ENCODE data around the gene EIF2AK2.
A peak's percentile ranks its signal among the peaks of the same experiment; 100 is the strongest.
"Not testable (repeated sequence)": the region's sequence is repeated elsewhere in the genome, so short reads cannot be mapped to it uniquely, and the experiment has no call there.

The EIF2AK2 gene

GRCh38 chr2:37201208-37201607 lies 44.4 kb upstream of the EIF2AK2 start:
- Histone ChIP-seq H3K27ac (no peak overlapping the region), H3K4me3 (ENCODE audit: low read depth in 1 of 2, low read length in 1 of 2) (no peak overlapping the region), H3K36me3 (peaks cover 38% of the 10 kb centered on the region), H3K27me3 (no peaks in the 10 kb centered on the region), H3K9me3 (no peaks in the 10 kb centered on the region), H3K4me1 (ENCODE audit: control insufficient read depth in 1 of 2, insufficient read depth in 1 of 2, low read depth in 1 of 2, low read length in 1 of 2) (peaks cover 16 to 26% of the 10 kb centered on the region in 2 experiments)
- no peak for TF ChIP-seq CTCF (IDR thresholded peaks at IDR 0.05)

GRCh38 chr2:37198681-37199065 lies 41.9 kb upstream of the EIF2AK2 start:
- H3K27me3 ChIP-seq = no peaks in the 10 kb centered on the region
- H3K27ac ChIP-seq = no peak overlapping the region
- no peak for TF ChIP-seq CTCF (IDR thresholded peaks at IDR 0.05)
- H3K4me1 ChIP-seq (ENCODE audit: control insufficient read depth in 1 of 2, insufficient read depth in 1 of 2, low read depth in 1 of 2, low read length in 1 of 2) = peaks cover 38 to 48% of the 10 kb centered on the region in 2 experiments
- peaks cover 18% of the 10 kb centered on the region for H3K36me3 ChIP-seq
- no peak overlapping the region for H3K4me3 ChIP-seq (ENCODE audit: low read depth in 1 of 2, low read length in 1 of 2)
- H3K9me3 ChIP-seq = no peaks in the 10 kb centered on the region

- H3K4me1 ChIP-seq (ENCODE audit: control insufficient read depth in 1 of 2, insufficient read depth in 1 of 2, low read depth in 1 of 2, low read length in 1 of 2) = peaks cover 59 to 69% of the 10 kb centered on the region in 2 experiments
- no peaks in the 10 kb centered on the region for H3K27me3 ChIP-seq
- H3K9me3 ChIP-seq = no peaks in the 10 kb centered on the region
- H3K27ac ChIP-seq = peak within 1 kb of the TSS; percentile 85
- TF ChIP-seq CTCF (IDR thresholded peaks at IDR 0.05) = peak; percentile 22
- H3K4me3 ChIP-seq (ENCODE audit: low read depth in 1 of 2, low read length in 1 of 2) = peak within 1 kb of the TSS; percentile 94 to 95
- H3K36me3 ChIP-seq = peaks cover 13% of the 10 kb centered on the region
These were observed 39.8 kb upstream of the EIF2AK2 start, which contains the start of gene CEBPZOS for GRCh38 chr2:37196320-37197195. Gene CEBPZOS (plus strand): TSS chr2:37196496. CDS start chr2:37199705, 3,209 bp downstream.

GRCh38 chr2:37195862-37196319 lies 39.1 kb upstream of the EIF2AK2 start:
- H3K27ac ChIP-seq = peak overlapping the region; percentile 85
- H3K4me1 ChIP-seq (ENCODE audit: control insufficient read depth in 1 of 2, insufficient read depth in 1 of 2, low read depth in 1 of 2, low read length in 1 of 2) = peaks cover 66 to 76% of the 10 kb centered on the region in 2 experiments
- not testable (repeated sequence) for H3K27me3 ChIP-seq, H3K36me3 ChIP-seq, H3K9me3 ChIP-seq
- peak overlapping the region; percentile 94 to 95 for H3K4me3 ChIP-seq (ENCODE audit: low read depth in 1 of 2, low read length in 1 of 2)

- H3K27me3 ChIP-seq = no peaks in the 10 kb centered on the region
- H3K4me3 ChIP-seq (ENCODE audit: low read depth in 1 of 2, low read length in 1 of 2) = no peak overlapping the region
- no peaks in the 10 kb centered on the region for H3K9me3 ChIP-seq
- no peak overlapping the region for H3K27ac ChIP-seq
- H3K4me1 ChIP-seq (ENCODE audit: control insufficient read depth in 1 of 2, insufficient read depth in 1 of 2, low read depth in 1 of 2, low read length in 1 of 2) = peaks cover 93% of the 10 kb centered on the region in 2 experiments
- no peaks in the 10 kb centered on the region for H3K36me3 ChIP-seq
- no peak for TF ChIP-seq CTCF (IDR thresholded peaks at IDR 0.05)
These were observed 35.8 kb upstream of the EIF2AK2 start for GRCh38 chr2:37192551-37192950.

- Histone ChIP-seq H3K36me3 (no peaks in the 10 kb centered on the region), H3K4me3 (ENCODE audit: low read depth in 1 of 2, low read length in 1 of 2) (no peak overlapping the region), H3K4me1 (ENCODE audit: control insufficient read depth in 1 of 2, insufficient read depth in 1 of 2, low read depth in 1 of 2, low read length in 1 of 2) (peaks cover 85% of the 10 kb centered on the region in 2 experiments), H3K9me3 (no peaks in the 10 kb centered on the region), H3K27ac (peak overlapping the region; percentile 84), H3K27me3 (no peaks in the 10 kb centered on the region)
- no peak for TF ChIP-seq CTCF (IDR thresholded peaks at IDR 0.05)
These were observed 35.0 kb upstream of the EIF2AK2 start for GRCh38 chr2:37191747-37192146.

All from neutrophil (primary cell).